ENCODE results near the gene C2CD4D. TPM values are rescaled to one million over a fixed set of nuclear protein-coding genes. Genes with fewer than 3 reads are reported as not detected.

The C2CD4D gene
- total and polyA plus RNA-seq, 2 of the 13 experiments (the other 11 are each of a cell fraction or from before 2014, with no cell fraction given) = not detected

DNA sequence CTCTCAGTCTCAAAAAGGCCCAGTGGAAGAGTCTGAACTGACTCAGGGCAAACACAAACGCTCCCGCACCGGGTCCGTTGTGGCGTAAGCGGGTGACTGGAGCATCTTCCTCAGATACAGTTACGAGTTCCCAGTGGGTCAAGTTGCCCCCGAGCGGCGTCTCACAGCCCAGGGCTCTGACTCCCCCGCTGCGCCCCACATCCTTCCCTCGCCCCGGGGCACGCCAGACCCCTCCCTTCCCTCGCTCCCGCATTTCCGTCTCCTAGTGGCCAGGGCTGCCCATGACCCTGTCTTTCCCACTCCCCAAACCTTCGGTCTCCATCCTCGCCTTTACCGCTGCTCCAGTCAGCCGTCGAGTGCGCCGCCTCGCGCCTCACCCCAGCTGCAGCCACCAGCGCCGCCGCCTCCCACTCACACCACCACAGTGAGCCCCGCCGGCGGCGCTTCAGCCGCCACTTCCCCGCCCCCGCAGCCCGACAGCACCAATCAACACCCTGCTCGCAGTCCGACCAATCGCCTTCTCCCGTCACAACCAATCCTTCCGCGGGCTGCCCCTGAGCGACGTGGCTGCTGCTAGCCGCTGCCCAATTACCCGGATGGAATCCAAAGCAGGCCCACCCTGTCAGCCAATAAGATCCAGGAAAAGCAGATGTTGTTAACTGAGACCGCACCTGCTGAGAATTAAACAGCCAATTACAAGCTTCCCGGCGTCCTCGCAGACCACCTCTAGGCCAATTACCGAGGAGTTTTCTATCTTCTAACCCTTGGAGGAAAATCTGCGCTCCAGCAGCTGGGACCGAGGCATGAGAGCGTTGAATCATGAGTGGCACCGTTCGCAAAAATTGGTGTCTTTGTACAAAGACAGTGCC lies 49.3 kb downstream of the C2CD4D start, which contains the start of gene TDRKH (continued):
- 0 out of 2 replicates have a peak, but pooled peaks have one; percentile 63 for TF ChIP-seq ZNF780A (CRISPR knock-in tag; IDR thresholded peaks at IDR 0.05)
- no peak for TF ChIP-seq KAT2B (IDR thresholded peaks at IDR 0.05; ENCODE audit: borderline replicate concordance, low read depth, low read length)
- TF ChIP-seq CHCHD3 (CRISPR knock-in tag; IDR thresholded peaks at IDR 0.05) = peak; percentile 92; the same call in 1 of the 2 replicates
- no peak for TF ChIP-seq ZNF333 (CRISPR knock-in tag; IDR thresholded peaks at IDR 0.05; ENCODE audit: borderline replicate concordance)
- TF ChIP-seq, protein P1, sequence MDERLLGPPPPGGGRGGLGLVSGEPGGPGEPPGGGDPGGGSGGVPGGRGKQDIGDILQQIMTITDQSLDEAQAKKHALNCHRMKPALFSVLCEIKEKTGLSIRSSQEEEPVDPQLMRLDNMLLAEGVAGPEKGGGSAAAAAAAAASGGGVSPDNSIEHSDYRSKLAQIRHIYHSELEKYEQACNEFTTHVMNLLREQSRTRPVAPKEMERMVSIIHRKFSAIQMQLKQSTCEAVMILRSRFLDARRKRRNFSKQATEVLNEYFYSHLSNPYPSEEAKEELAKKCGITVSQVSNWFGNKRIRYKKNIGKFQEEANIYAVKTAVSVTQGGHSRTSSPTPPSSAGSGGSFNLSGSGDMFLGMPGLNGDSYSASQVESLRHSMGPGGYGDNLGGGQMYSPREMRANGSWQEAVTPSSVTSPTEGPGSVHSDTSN (CRISPR knock-in tag; IDR thresholded peaks at IDR 0.05) = peak; percentile 96
- TF ChIP-seq ZNF354B (CRISPR knock-in tag; IDR thresholded peaks at IDR 0.05) = no peak
- no peak for TF ChIP-seq ZNF205 (CRISPR knock-in tag; IDR thresholded peaks at IDR 0.05)
- peak; percentile 76; the same call in 1 of the 2 replicates for TF ChIP-seq ZNF768 (CRISPR knock-in tag; IDR thresholded peaks at IDR 0.05)
- TF ChIP-seq RORA (CRISPR knock-in tag; IDR thresholded peaks at IDR 0.05) = no peak
- TF ChIP-seq SIN3A (IDR thresholded peaks at IDR 0.05; ENCODE audit: borderline replicate concordance, low read depth, low read length) = peak; percentile 21
- no peak for TF ChIP-seq ARID2 (CRISPR knock-in tag; IDR thresholded peaks at IDR 0.05; ENCODE audit: borderline replicate concordance)
- 0 out of 2 replicates have a peak, but pooled peaks have one; percentile 15 for TF ChIP-seq ZNF451 (CRISPR knock-in tag; IDR thresholded peaks at IDR 0.05)
- TF ChIP-seq MAF1 (CRISPR knock-in tag; IDR thresholded peaks at IDR 0.05; ENCODE audit: borderline replicate concordance) = peak; percentile 65; the same call in 1 of the 2 replicates
- TF ChIP-seq, protein P2, sequence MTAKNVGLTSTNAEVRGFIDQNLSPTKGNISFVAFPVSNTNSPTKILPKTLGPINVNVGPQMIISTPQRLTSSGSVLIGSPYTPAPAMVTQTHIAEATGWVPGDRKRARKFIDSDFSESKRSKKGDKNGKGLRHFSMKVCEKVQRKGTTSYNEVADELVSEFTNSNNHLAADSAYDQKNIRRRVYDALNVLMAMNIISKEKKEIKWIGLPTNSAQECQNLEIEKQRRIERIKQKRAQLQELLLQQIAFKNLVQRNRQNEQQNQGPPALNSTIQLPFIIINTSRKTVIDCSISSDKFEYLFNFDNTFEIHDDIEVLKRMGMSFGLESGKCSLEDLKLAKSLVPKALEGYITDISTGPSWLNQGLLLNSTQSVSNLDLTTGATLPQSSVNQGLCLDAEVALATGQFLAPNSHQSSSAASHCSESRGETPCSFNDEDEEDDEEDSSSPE (CRISPR knock-in tag; IDR thresholded peaks at IDR 0.05) = peak; percentile 86
- peak; percentile 78 for TF ChIP-seq HNRNPK (IDR thresholded peaks at IDR 0.05; ENCODE audit: low read depth, low read length, poor library complexity, severe bottlenecking)
- TF ChIP-seq NFKB2 (CRISPR knock-in tag; IDR thresholded peaks at IDR 0.05; ENCODE audit: borderline replicate concordance) = peak; percentile 87
- peak; percentile 92 for TF ChIP-seq REL (CRISPR knock-in tag; conservative IDR thresholded peaks at IDR 0.05)
- TF ChIP-seq SMAD9 (CRISPR knock-in tag; IDR thresholded peaks at IDR 0.05) = peak; percentile 82; the same call in 1 of the 2 replicates
- TF ChIP-seq, protein P3, sequence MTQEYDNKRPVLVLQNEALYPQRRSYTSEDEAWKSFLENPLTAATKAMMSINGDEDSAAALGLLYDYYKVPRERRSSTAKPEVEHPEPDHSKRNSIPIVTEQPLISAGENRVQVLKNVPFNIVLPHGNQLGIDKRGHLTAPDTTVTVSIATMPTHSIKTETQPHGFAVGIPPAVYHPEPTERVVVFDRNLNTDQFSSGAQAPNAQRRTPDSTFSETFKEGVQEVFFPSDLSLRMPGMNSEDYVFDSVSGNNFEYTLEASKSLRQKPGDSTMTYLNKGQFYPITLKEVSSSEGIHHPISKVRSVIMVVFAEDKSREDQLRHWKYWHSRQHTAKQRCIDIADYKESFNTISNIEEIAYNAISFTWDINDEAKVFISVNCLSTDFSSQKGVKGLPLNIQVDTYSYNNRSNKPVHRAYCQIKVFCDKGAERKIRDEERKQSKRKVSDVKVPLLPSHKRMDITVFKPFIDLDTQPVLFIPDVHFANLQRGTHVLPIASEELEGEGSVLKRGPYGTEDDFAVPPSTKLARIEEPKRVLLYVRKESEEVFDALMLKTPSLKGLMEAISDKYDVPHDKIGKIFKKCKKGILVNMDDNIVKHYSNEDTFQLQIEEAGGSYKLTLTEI (CRISPR knock-in tag; conservative IDR thresholded peaks at IDR 0.05) = no peak
- TF ChIP-seq SRF (IDR thresholded peaks at IDR 0.05; ENCODE audit: low read depth, low read length) = no peak
- peak; percentile 72 for TF ChIP-seq ERF (CRISPR knock-in tag; IDR thresholded peaks at IDR 0.05)
- TF ChIP-seq SIN3B (IDR thresholded peaks at IDR 0.05; ENCODE audit: low read length) = peak; percentile 43; the same call in 1 of the 2 replicates
- no peak for TF ChIP-seq FOXA3 (CRISPR knock-in tag; IDR thresholded peaks at IDR 0.05)
- peak; percentile 99 for TF ChIP-seq SP2 (CRISPR knock-in tag; IDR thresholded peaks at IDR 0.05)
- TF ChIP-seq TOE1 (CRISPR knock-in tag; IDR thresholded peaks at IDR 0.05) = no peak
- TF ChIP-seq CAMTA2 (CRISPR knock-in tag; IDR thresholded peaks at IDR 0.05; ENCODE audit: borderline replicate concordance) = no peak

All from HepG2 (cell line).